Fibroblast of skin of left biceps (primary cell): Measurements from ENCODE around the gene AZGP1.
"Not testable (repeated sequence)": the region's sequence is repeated elsewhere in the genome, so short reads cannot be mapped to it uniquely, and the experiment has no call there.

Experiments
- DNase-seq, 2 experiments: peaks; one replicate each; pipeline ENCODE4 v3.0.0-alpha.2; 2013; ENCODE audit warnings: low read depth in 2 of 2

Gene AZGP1

GRCh38 chr7:99975782-99976521 is at the start of gene AZGP1:
AZGP1 (minus strand) TSS chr7:99976031; CDS start chr7:99976020, 11 bp downstream.
- DNase-seq = no peak

GRCh38 chr7:100024020-100024619 is 48.3 kb upstream of the AZGP1 start:
- no peak for DNase-seq

GRCh38 chr7:100023526-100023925 is 47.7 kb upstream of the AZGP1 start:
- no peak for DNase-seq

- no peak for DNase-seq
Measured at GRCh38 chr7:100022621-100023020, 46.8 kb upstream of the AZGP1 start.

GRCh38 chr7:100021297-100021696 is 45.5 kb upstream of the AZGP1 start:
- no peak for DNase-seq

- DNase-seq = no peak
Measured at GRCh38 chr7:100019908-100020307, 44.1 kb upstream of the AZGP1 start.

GRCh38 chr7:100017875-100018274 is 42.0 kb upstream of the AZGP1 start:
- no peak for DNase-seq

- DNase-seq = no peak
Measured at GRCh38 chr7:100017300-100017699, 41.5 kb upstream of the AZGP1 start.

GRCh38 chr7:100016215-100016901 is 40.5 kb upstream of the AZGP1 start:
- no peak for DNase-seq

GRCh38 chr7:100015232-100016214 is 39.7 kb upstream of the AZGP1 start, which contains the start of gene ZKSCAN1:
ZKSCAN1 (plus strand) TSS chr7:100015596; CDS start chr7:100023507, 7,911 bp downstream.
- DNase-seq = peak; percentile 77 to 82

GRCh38 chr7:100013328-100013676 is 37.5 kb upstream of the AZGP1 start:
- DNase-seq = no peak

- DNase-seq = not testable (repeated sequence)
Measured at GRCh38 chr7:100012385-100013327, 36.8 kb upstream of the AZGP1 start.

- no peak for DNase-seq
Measured at GRCh38 chr7:100011516-100011915, 35.7 kb upstream of the AZGP1 start.

- no peak for DNase-seq
Measured at GRCh38 chr7:100010901-100011300, 35.1 kb upstream of the AZGP1 start.

- DNase-seq = not testable (repeated sequence)
Measured at GRCh38 chr7:100009952-100010351, 34.1 kb upstream of the AZGP1 start.

- DNase-seq = no peak
Measured at GRCh38 chr7:100008525-100008924, 32.7 kb upstream of the AZGP1 start.

GRCh38 chr7:100007887-100008286 is 32.1 kb upstream of the AZGP1 start:
- DNase-seq = no peak

- no peak for DNase-seq
Measured at GRCh38 chr7:100003711-100004661, 28.2 kb upstream of the AZGP1 start.

- DNase-seq = no peak
Measured at GRCh38 chr7:100000239-100000638, 24.4 kb upstream of the AZGP1 start.
